ENCODE results near the gene CAPN8. TPM values are rescaled to one million over a fixed set of nuclear protein-coding genes. Genes with fewer than 3 reads are reported as not detected.

CAPN8 gene
- total and polyA plus RNA-seq, 2 donors (not counting 1 experiment from before 2014, with no cell fraction given), result 0.37 to 0.52 TPM

DNA sequence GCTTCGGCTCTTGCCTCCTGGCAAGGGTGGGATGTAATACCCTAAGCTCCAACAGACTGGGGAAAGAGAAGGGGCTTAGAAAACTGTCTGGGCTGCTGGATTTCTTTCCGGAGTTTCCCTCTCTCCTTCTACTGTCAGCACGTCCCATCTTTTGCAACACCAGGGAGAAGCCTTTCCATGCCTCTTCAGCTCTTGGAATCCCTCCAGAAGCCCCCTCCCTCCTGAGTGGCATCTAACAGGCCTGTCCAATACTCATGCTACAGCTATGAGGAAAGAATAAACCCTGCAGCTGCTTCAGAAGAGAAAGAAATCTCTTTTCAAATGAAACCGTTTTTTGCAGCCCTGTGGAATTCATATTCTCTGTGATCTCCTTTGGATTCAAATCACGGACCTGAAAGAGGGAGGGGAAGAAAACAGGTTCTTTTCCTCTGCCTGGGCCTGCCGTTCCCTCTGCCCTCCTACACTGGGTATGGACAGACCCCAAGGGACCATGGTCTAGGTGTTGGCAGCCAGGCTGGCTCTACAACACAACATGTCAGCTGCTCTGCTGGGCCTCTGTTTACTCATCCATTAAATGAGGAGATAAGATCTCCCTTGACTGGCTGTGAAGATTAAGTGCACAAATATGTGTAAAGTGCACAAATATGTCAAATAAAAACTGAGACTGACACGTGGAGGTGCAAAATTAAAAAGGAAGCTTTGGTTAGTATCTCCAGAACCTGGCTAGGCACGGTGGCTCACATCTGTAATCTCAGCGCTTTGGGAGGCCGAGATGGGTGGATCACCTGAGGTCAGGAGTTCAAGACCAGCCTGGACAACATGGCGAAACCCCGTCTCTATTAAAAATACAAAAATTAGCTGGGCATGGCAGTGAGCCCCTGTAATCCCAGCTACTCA lies 40.8 kb upstream of the CAPN8 start:
- no peak overlapping the region for H3K27ac ChIP-seq (ENCODE audit: low read length in 2 of 2)
- H3K36me3 ChIP-seq (replicated peaks in 1 of 2; ENCODE audit: control extremely low read depth in 1 of 2, control insufficient read depth in 1 of 2, extremely low read depth in 1 of 2, insufficient read depth in 2 of 2, low read length in 1 of 2), result no peaks in the 10 kb centered on the region
- peaks cover 3% of the 10 kb centered on the region for H3K4me1 Mint-ChIP-seq
- H3K4me2 ChIP-seq (replicated peaks; ENCODE audit: low read depth, low read length, poor library complexity, severe bottlenecking), result no peak overlapping the region
- WGBS (ENCODE audit: insufficient coverage), result 90% methylated on average over 9 of the region's 12 CpGs
- H3K9me3 ChIP-seq (ENCODE audit: control extremely low read depth in 1 of 3, control insufficient read depth in 2 of 3, insufficient read depth in 1 of 3, low read length in 2 of 3), result no peaks in the 10 kb centered on the region
- ATAC-seq (ENCODE audit: low read depth) (no peak), DNase-seq (no peak)
- H3K4me1 ChIP-seq (ENCODE audit: control insufficient read depth in 2 of 2, insufficient read depth in 2 of 2, low read length in 2 of 2), result peaks cover 4 to 7% of the 10 kb centered on the region in 2 donors
- ChIA-PET POLR2A (no interaction called here), CTCF (interaction anchor here (1.2 kb wide), 1 partner anchor 43 kb away, joined by 3 read pairs; no protein-coding TSS in a partner anchor)
- H3K4me3 Mint-ChIP-seq, result no peak overlapping the region
- H3K9ac ChIP-seq (ENCODE audit: low read length), result no peak overlapping the region
- no peaks in the 10 kb centered on the region for H3K79me2 ChIP-seq (ENCODE audit: control insufficient read depth, insufficient read depth, low read length)
- H3K9me3 Mint-ChIP-seq (ENCODE audit: insufficient read depth), result no peaks in the 10 kb centered on the region
- no peaks in the 10 kb centered on the region for H4K20me1 ChIP-seq (ENCODE audit: control insufficient read depth, insufficient read depth, low read length, poor library complexity, severe bottlenecking)
- H2AFZ ChIP-seq (ENCODE audit: insufficient read depth, low read depth, low read length, poor library complexity, severe bottlenecking), result no peak overlapping the region
- no peak overlapping the region for H3K27ac Mint-ChIP-seq
- H3K27me3 ChIP-seq (replicated peaks in 1 of 4; ENCODE audit: control extremely low read depth in 1 of 4, control insufficient read depth in 3 of 4, insufficient read depth in 4 of 4, low read length in 3 of 4), result peaks cover 0 to 10% (median 0%) of the 10 kb centered on the region in 4 experiments
- no peak overlapping the region for H3K4me3 ChIP-seq (ENCODE audit: control extremely low read depth in 1 of 5, extremely low read depth in 1 of 5, insufficient read depth in 1 of 5, low read depth in 2 of 5, low read length in 4 of 5)
- H3K27me3 Mint-ChIP-seq, result peaks cover 12% of the 10 kb centered on the region
- TF ChIP-seq, protein P1, sequence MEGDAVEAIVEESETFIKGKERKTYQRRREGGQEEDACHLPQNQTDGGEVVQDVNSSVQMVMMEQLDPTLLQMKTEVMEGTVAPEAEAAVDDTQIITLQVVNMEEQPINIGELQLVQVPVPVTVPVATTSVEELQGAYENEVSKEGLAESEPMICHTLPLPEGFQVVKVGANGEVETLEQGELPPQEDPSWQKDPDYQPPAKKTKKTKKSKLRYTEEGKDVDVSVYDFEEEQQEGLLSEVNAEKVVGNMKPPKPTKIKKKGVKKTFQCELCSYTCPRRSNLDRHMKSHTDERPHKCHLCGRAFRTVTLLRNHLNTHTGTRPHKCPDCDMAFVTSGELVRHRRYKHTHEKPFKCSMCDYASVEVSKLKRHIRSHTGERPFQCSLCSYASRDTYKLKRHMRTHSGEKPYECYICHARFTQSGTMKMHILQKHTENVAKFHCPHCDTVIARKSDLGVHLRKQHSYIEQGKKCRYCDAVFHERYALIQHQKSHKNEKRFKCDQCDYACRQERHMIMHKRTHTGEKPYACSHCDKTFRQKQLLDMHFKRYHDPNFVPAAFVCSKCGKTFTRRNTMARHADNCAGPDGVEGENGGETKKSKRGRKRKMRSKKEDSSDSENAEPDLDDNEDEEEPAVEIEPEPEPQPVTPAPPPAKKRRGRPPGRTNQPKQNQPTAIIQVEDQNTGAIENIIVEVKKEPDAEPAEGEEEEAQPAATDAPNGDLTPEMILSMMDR (IDR thresholded peaks at IDR 0.05), result no peak
- no peak for TF ChIP-seq EZH2 (IDR thresholded peaks at IDR 0.05; ENCODE audit: borderline replicate concordance, insufficient read depth, low read depth, low read length, poor library complexity, severe bottlenecking)
- intact Hi-C loops (cut with micrococcal nuclease), result no loop called here

Data from B cell (primary cell).